Neural cell (in vitro differentiated cells): ENCODE data around the gene ODAD4. TPM values are rescaled to one million over a fixed set of nuclear protein-coding genes. Genes with fewer than 3 reads are reported as not detected.

ENCODE experiments used
- H2AFZ ChIP-seq: fragments of 200-600, 300-800 bp; sonication (generic), shearing (Covaris generic); 2 replicates; pipeline ENCODE4 v1.6.0; 2014; ENCODE audit warnings: low read depth, mild to moderate bottlenecking, antibody characterized with exemption, low read length, moderate library complexity
- H3F3A ChIP-seq: fragments of 200-600 bp; shearing (Covaris generic); 2 replicates; pipeline ENCODE4 v1.6.1; 2016; ENCODE audit warnings: mild to moderate bottlenecking, moderate library complexity, mixed read lengths, antibody characterized with exemption, low read length; ENCODE audit not compliant: insufficient read depth, poor library complexity, severe bottlenecking
- H3K27ac ChIP-seq: fragments of 200-600, 300-800 bp; sonication (generic), shearing (Covaris generic); 2 replicates; pipeline ENCODE4 v1.5.1; 2014; ENCODE audit warnings: mild to moderate bottlenecking, low read length, moderate library complexity
- H3K27me3 ChIP-seq: fragments of 300-800, 200-600 bp; sonication (generic), shearing (Covaris generic); 2 replicates; pipeline ENCODE4 v1.6.0; 2014; ENCODE audit warnings: mild to moderate bottlenecking, low read depth, low read length, moderate library complexity; ENCODE audit not compliant: insufficient read depth
- H3K36me3 ChIP-seq: fragments of 300-800, 200-600 bp; sonication (generic), shearing (Covaris generic); 2 replicates; pipeline ENCODE4 v1.5.1; 2014; ENCODE audit warnings: mild to moderate bottlenecking, antibody characterized with exemption, low read length, moderate library complexity; ENCODE audit not compliant: insufficient read depth
- H3K4me2 ChIP-seq: fragments of 300-800, 200-600 bp; sonication (generic), shearing (Covaris generic); 2 replicates; pipeline ENCODE4 v1.6.0; 2014; ENCODE audit warnings: mild to moderate bottlenecking, low read length
- H3K4me3 ChIP-seq: fragments of 300-800, 200-600 bp; sonication (generic), shearing (Covaris generic); 2 replicates; pipeline ENCODE4 v1.5.1; 2014; ENCODE audit warnings: mild to moderate bottlenecking, low read length, moderate library complexity
- H3K79me2 ChIP-seq: fragments of 200-600 bp; shearing (Covaris generic); replicated peaks from 2 replicates; pipeline ENCODE4 v1.6.0; 2014; ENCODE audit warnings: mild to moderate bottlenecking, low read length, moderate library complexity; ENCODE audit not compliant: insufficient read depth
- H3K9ac ChIP-seq: fragments of 300-800, 200-600 bp; sonication (generic), shearing (Covaris generic); 2 replicates; pipeline ENCODE4 v1.6.1; 2016; ENCODE audit warnings: mild to moderate bottlenecking, low read length, mixed read lengths
- H3K9me2 ChIP-seq: fragments of 200-600 bp; shearing (Covaris generic); 2 replicates; pipeline ENCODE4 v1.6.1; 2016; ENCODE audit warnings: mild to moderate bottlenecking, low read length, mixed read lengths; ENCODE audit not compliant: insufficient read depth
- H3K9me3 ChIP-seq: fragments of 200-600, 300-800 bp; sonication (generic), shearing (Covaris generic); 2 replicates; pipeline ENCODE4 v1.6.1; 2016; ENCODE audit warnings: mild to moderate bottlenecking, mixed run types, low read length, moderate library complexity, mixed read lengths
- H4K20me1 ChIP-seq: fragments of 200-600 bp; shearing (Covaris generic); 2 replicates; pipeline ENCODE4 v1.6.1; 2016; ENCODE audit warnings: mild to moderate bottlenecking, mixed run types; ENCODE audit not compliant: insufficient read depth
- EP300 ChIP-seq: fragments of 450-650 bp; conservative IDR thresholded peaks from 2 replicates; pipeline ENCODE4 v1.6.1; 2014; ENCODE audit warnings: antibody characterized with exemption, mild to moderate bottlenecking, moderate library complexity; ENCODE audit not compliant: poor library complexity, severe bottlenecking
- EZH2 ChIP-seq: fragments of 200-600, 300-800 bp; shearing (Covaris generic), sonication (generic); IDR thresholded peaks from 2 replicates; pipeline ENCODE4 v1.6.1; 2014; ENCODE audit warnings: antibody characterized with exemption, low read length, borderline replicate concordance, mild to moderate bottlenecking; ENCODE audit not compliant: insufficient read depth, poor library complexity, severe bottlenecking
- MXI1 ChIP-seq: fragments of 450-650 bp; conservative IDR thresholded peaks from 2 replicates; pipeline ENCODE4 v1.6.1; 2014; ENCODE audit warnings: antibody characterized with exemption, mild to moderate bottlenecking; ENCODE audit not compliant: poor library complexity, severe bottlenecking
- POLR2AphosphoS5 ChIP-seq: IDR thresholded peaks from 2 replicates; pipeline ENCODE4 v1.6.1; 2012
- RAD21 ChIP-seq: fragments of 450-650 bp; conservative IDR thresholded peaks from 2 replicates; pipeline ENCODE4 v1.6.1; 2014; ENCODE audit warnings: antibody characterized with exemption, mild to moderate bottlenecking, moderate library complexity
- REST ChIP-seq: IDR thresholded peaks from 2 replicates; pipeline ENCODE4 v1.6.1; 2012; ENCODE audit warnings: borderline replicate concordance
- SMC3 ChIP-seq: fragments of 450-650 bp; conservative IDR thresholded peaks from 2 replicates; pipeline ENCODE4 v1.6.1; 2014; ENCODE audit warnings: antibody characterized with exemption, mild to moderate bottlenecking, moderate library complexity; ENCODE audit not compliant: poor library complexity
- TAF1 ChIP-seq: IDR thresholded peaks from 2 replicates; pipeline ENCODE4 v1.6.1; 2012; ENCODE audit warnings: low read depth
- polyA plus RNA-seq: library from polyadenylated mRNA; depleted of rRNA; stranded (reverse); fragments of >200 nt; gene quantifications from 2 replicates; pipeline ENCODE4 v1.2.3, GENCODE V29; 2014
- TF ChIP-seq, protein P1 (sequence below): fragments of 450-650 bp; IDR thresholded peaks from 2 replicates; pipeline ENCODE4 v1.5.1; 2014; ENCODE audit warnings: antibody characterized with exemption, mild to moderate bottlenecking, moderate library complexity; ENCODE audit not compliant: poor library complexity, severe bottlenecking

ODAD4 gene
- polyA plus RNA-seq, 1 donor from 2014 or later: 5.7 TPM

- no peak overlapping the region for H3K27ac ChIP-seq
- no peak overlapping the region for H2AFZ ChIP-seq
- no peaks in the 10 kb centered on the region for H3K27me3 ChIP-seq
- H3K4me3 ChIP-seq: no peak overlapping the region
- H3K9me2 ChIP-seq: no peaks in the 10 kb centered on the region
- H4K20me1 ChIP-seq: no peaks in the 10 kb centered on the region
- no peaks in the 10 kb centered on the region for H3K79me2 ChIP-seq
- no peak overlapping the region for H3K9ac ChIP-seq
- no peaks in the 10 kb centered on the region for H3F3A ChIP-seq
- H3K9me3 ChIP-seq: no peaks in the 10 kb centered on the region
- no peak overlapping the region for H3K4me2 ChIP-seq
- TF ChIP-seq POLR2AphosphoS5: no peak
- TF ChIP-seq, protein P1, sequence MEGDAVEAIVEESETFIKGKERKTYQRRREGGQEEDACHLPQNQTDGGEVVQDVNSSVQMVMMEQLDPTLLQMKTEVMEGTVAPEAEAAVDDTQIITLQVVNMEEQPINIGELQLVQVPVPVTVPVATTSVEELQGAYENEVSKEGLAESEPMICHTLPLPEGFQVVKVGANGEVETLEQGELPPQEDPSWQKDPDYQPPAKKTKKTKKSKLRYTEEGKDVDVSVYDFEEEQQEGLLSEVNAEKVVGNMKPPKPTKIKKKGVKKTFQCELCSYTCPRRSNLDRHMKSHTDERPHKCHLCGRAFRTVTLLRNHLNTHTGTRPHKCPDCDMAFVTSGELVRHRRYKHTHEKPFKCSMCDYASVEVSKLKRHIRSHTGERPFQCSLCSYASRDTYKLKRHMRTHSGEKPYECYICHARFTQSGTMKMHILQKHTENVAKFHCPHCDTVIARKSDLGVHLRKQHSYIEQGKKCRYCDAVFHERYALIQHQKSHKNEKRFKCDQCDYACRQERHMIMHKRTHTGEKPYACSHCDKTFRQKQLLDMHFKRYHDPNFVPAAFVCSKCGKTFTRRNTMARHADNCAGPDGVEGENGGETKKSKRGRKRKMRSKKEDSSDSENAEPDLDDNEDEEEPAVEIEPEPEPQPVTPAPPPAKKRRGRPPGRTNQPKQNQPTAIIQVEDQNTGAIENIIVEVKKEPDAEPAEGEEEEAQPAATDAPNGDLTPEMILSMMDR: no peak
- TF ChIP-seq TAF1: no peak
- TF ChIP-seq EZH2: no peak
- no peak for TF ChIP-seq EP300
- no peak for TF ChIP-seq REST
- no peak for TF ChIP-seq MXI1
- no peak for TF ChIP-seq SMC3
- TF ChIP-seq RAD21: no peak
- no peaks in the 10 kb centered on the region for H3K36me3 ChIP-seq
Observed at GRCh38 chr17:41907185-41907556, 23.2 kb upstream of the ODAD4 start.

DNA sequence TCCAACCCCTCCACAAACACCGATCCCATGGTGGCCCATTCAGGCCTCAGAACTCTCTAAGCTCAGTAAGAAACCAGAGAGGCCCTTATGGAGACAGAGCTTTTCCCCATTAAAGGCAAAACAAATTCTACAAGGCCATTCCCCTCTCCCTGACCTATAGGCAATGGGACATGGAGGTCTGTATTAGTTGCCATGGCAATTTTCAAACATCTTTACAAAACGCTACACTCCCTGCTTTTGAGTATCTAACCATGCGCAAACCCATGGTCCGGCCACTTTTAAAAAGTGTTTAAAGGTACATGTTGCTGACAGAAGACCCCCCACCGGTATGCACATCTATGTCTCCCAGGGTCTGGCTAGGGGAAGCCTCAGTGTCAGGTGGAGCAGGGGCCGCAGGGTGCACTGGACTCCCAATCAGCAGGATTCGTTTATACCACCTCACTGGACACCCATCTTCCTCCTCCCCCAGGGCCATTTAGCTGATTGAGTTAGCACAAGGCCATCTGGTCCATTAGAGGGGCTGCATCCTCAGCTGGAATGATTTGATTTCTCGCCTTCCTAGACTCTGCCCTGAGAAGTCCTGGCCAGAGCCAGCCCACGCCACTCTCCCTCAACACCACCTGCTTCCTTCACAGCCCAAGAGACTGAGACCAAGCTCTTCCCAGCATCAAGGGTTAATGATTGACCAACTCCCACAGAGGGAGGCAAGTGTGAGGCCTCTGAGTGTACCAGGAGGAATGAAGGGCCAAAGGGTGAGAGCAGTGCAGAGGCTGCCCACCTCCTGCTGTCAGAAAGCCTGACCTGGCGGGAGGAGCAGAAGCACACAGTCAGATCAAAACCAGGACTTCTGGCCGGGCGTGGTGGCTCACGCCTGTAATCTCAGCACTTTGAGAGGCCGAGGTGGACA is 22.5 kb upstream of the ODAD4 start:
- no peak overlapping the region for H3K27ac ChIP-seq
- TF ChIP-seq REST (no peak), EZH2 (no peak), SMC3 (no peak), MXI1 (no peak), POLR2AphosphoS5 (no peak), EP300 (no peak), TAF1 (no peak), RAD21 (no peak)
- TF ChIP-seq, protein P1: no peak

More for the DNA sequence above, 22.5 kb upstream of the ODAD4 start:
- Histone ChIP-seq H2AFZ (no peak overlapping the region), H4K20me1 (no peaks in the 10 kb centered on the region), H3K4me2 (no peak overlapping the region), H3F3A (no peaks in the 10 kb centered on the region), H3K4me3 (no peak overlapping the region), H3K27me3 (no peaks in the 10 kb centered on the region), H3K79me2 (peaks cover 7% of the 10 kb centered on the region), H3K9ac (no peak overlapping the region), H3K9me2 (no peaks in the 10 kb centered on the region), H3K36me3 (no peaks in the 10 kb centered on the region), H3K9me3 (no peaks in the 10 kb centered on the region)
